Measurements from ENCODE around the gene SHC2.
"Not testable (repeated sequence)": the region's sequence is repeated elsewhere in the genome, so short reads cannot be mapped to it uniquely, and the experiment has no call there.

SHC2 gene

GRCh38 chr19:426725-427445, 33.9 kb downstream of the SHC2 start:
- no peak for DNase-seq (ENCODE audit: low spot score)
- in situ Hi-C loops (cut with MboI; ENCODE audit: low sequenced_read_pairs, unreplicated experiment) = no loop called here
- TF ChIP-seq, protein P1, sequence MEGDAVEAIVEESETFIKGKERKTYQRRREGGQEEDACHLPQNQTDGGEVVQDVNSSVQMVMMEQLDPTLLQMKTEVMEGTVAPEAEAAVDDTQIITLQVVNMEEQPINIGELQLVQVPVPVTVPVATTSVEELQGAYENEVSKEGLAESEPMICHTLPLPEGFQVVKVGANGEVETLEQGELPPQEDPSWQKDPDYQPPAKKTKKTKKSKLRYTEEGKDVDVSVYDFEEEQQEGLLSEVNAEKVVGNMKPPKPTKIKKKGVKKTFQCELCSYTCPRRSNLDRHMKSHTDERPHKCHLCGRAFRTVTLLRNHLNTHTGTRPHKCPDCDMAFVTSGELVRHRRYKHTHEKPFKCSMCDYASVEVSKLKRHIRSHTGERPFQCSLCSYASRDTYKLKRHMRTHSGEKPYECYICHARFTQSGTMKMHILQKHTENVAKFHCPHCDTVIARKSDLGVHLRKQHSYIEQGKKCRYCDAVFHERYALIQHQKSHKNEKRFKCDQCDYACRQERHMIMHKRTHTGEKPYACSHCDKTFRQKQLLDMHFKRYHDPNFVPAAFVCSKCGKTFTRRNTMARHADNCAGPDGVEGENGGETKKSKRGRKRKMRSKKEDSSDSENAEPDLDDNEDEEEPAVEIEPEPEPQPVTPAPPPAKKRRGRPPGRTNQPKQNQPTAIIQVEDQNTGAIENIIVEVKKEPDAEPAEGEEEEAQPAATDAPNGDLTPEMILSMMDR (IDR thresholded peaks at IDR 0.05; ENCODE audit: borderline replicate concordance, control extremely low read depth, extremely low read depth, insufficient read depth, missing control alignments) = no peak

- in situ Hi-C loops (cut with MboI; ENCODE audit: low sequenced_read_pairs, unreplicated experiment) = no loop called here
- DNase-seq (ENCODE audit: low spot score) = no peak
- TF ChIP-seq, protein P1 (IDR thresholded peaks at IDR 0.05; ENCODE audit: borderline replicate concordance, control extremely low read depth, extremely low read depth, insufficient read depth, missing control alignments) = no peak
These were observed 35.8 kb downstream of the SHC2 start for GRCh38 chr19:425056-425455.

- TF ChIP-seq, protein P1 (IDR thresholded peaks at IDR 0.05; ENCODE audit: borderline replicate concordance, control extremely low read depth, extremely low read depth, insufficient read depth, missing control alignments) = no peak
- DNase-seq (ENCODE audit: low spot score) = no peak
- in situ Hi-C loops (cut with MboI; ENCODE audit: low sequenced_read_pairs, unreplicated experiment) = no loop called here
These were observed 36.3 kb downstream of the SHC2 start for GRCh38 chr19:424546-424945.

DNA sequence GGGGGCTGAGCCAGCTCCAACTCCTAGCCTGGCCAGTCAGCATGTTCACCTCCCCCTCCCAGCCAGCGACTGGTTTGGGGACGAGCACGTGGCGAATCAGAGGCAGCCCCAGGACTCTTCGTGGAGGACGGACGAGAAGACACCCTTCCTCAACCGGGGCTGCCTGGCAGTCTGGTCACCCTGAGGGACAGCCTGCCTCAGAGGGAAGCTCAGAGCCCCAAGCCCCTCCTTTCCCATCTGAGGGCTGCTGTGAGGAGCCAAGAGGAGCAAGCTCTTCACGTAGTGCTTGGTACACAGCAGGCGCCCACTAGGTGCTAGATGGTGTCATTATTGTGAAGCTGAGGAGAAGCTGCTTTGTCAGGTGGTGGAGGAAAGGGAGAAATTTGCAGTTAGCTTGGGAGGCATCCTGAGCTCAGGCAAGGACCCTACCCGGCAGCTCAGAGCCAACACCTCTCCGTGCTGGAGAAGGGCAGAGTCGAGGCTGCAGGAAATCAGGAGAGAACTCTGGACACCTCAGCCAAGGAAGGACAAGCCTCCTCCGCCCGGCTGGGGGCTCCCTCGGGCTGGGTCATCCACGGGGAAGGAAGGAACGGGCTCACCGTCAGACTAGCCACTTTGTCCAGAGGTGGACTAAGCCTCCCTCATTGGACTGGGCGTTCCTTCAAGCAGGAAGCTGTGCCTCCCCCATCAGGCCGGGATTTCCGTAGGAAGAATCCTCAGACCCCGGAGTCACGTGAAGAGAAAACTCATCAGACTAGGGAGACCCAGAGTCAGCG, 37.0 kb downstream of the SHC2 start:
- DNase-seq (ENCODE audit: low spot score) = no peak
- in situ Hi-C loops (cut with MboI; ENCODE audit: low sequenced_read_pairs, unreplicated experiment) = no loop called here
- TF ChIP-seq, protein P1 (IDR thresholded peaks at IDR 0.05; ENCODE audit: borderline replicate concordance, control extremely low read depth, extremely low read depth, insufficient read depth, missing control alignments) = no peak

GRCh38 chr19:422917-423226, 38.0 kb downstream of the SHC2 start:
- in situ Hi-C loops (cut with MboI; ENCODE audit: low sequenced_read_pairs, unreplicated experiment) = not testable (repeated sequence)

DNA sequence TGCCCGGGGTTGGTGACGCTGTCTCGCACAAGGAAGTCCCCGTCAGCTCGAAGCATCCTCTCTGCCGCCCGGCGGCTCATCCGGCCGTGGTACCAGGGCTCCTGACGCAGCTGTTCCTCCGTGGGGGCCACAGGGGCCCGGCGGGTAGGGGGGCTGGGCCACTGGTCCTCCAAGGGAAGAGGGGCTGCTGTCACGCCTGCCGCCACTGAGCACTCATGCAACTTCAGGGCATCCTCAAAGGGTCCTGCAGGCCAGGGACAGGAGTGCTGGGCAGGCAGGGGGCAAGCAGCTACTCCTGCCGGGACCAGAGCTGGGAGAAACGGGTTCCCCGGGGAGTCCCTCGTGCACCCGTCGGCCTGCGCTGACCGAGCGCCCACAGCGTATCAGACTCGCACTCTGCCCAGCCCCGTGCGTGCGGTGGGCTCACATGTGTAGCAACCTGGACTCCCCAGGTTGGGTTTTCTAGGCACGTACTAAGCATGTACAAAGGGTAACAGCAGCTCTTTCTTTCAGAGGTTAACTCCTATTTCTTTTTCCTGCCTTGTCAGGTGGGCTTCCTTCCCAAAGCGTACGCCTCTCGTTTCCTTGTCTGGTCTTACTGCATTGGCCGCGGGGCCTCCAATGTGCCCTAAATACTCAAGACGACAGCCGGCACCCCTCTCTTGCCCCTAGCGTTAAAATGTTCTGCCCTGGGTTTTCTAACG, 38.5 kb downstream of the SHC2 start:
- TF ChIP-seq, protein P1 (IDR thresholded peaks at IDR 0.05; ENCODE audit: borderline replicate concordance, control extremely low read depth, extremely low read depth, insufficient read depth, missing control alignments) = no peak
- no peak for DNase-seq (ENCODE audit: low spot score)
- in situ Hi-C loops (cut with MboI; ENCODE audit: low sequenced_read_pairs, unreplicated experiment) = no loop called here

More at GRCh38 chr19:422917-423226, 38.0 kb downstream of the SHC2 start:
- not testable (repeated sequence) for DNase-seq (ENCODE audit: low spot score)

Data from GM13976 (cell line).